ENCODE measurements around the gene KCNN2.

GRCh38 chr5:114448481-114448880 lies 86.6 kb downstream of the KCNN2 start:
- TF ChIP-seq, protein P1, sequence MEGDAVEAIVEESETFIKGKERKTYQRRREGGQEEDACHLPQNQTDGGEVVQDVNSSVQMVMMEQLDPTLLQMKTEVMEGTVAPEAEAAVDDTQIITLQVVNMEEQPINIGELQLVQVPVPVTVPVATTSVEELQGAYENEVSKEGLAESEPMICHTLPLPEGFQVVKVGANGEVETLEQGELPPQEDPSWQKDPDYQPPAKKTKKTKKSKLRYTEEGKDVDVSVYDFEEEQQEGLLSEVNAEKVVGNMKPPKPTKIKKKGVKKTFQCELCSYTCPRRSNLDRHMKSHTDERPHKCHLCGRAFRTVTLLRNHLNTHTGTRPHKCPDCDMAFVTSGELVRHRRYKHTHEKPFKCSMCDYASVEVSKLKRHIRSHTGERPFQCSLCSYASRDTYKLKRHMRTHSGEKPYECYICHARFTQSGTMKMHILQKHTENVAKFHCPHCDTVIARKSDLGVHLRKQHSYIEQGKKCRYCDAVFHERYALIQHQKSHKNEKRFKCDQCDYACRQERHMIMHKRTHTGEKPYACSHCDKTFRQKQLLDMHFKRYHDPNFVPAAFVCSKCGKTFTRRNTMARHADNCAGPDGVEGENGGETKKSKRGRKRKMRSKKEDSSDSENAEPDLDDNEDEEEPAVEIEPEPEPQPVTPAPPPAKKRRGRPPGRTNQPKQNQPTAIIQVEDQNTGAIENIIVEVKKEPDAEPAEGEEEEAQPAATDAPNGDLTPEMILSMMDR (IDR thresholded peaks at IDR 0.05): no peak
- no peak for TF ChIP-seq POLR2A (IDR thresholded peaks at IDR 0.05)
